22Rv1 (cell line): ENCODE data around the gene PSD4.

Experiments
- CTCF ChIP-seq: fragments of 450-650 bp; IDR thresholded peaks from 2 replicates; pipeline ENCODE4 v1.5.1; 2017; ENCODE audit warnings: mild to moderate bottlenecking
- ZFX ChIP-seq: fragments of 450-650 bp; IDR thresholded peaks from 2 replicates; pipeline ENCODE4 v1.6.1; 2017; ENCODE audit warnings: antibody characterized with exemption, borderline replicate concordance

GRCh38 chr2:113162869-113163268 lies 10.9 kb upstream of the PSD4 start:
- TF ChIP-seq CTCF (no peak), ZFX (no peak)
